HepG2 (cell line): ENCODE data around the gene TTC39C. TPM values are rescaled to one million over a fixed set of nuclear protein-coding genes. Genes with fewer than 3 reads are reported as not detected.
A peak's percentile ranks its signal among the peaks of the same experiment; 100 is the strongest.

Source experiments
- DPF2 ChIP-seq: sonication (generic); formaldehyde crosslinking; IDR thresholded peaks from 2 replicates; pipeline ENCODE4 v1.4.0; 2020; ENCODE audit warnings: mild to moderate bottlenecking, low read depth, missing genetic modification reagents, borderline replicate concordance
- DR1 ChIP-seq: sonication (generic); formaldehyde crosslinking; IDR thresholded peaks from 2 replicates; pipeline ENCODE4 v1.8.0; 2021; ENCODE audit warnings: mild to moderate bottlenecking, missing genetic modification reagents, inconsistent platforms
- FOXA3 ChIP-seq: IDR thresholded peaks from 2 replicates; pipeline ENCODE4 v1.6.1; 2016; ENCODE audit warnings: missing genetic modification reagents, missing compliant biosample characterization
- HNRNPL ChIP-seq: fragments of 200-400 bp; formaldehyde crosslinking; IDR thresholded peaks from 2 replicates; pipeline ENCODE4 v1.6.1; 2017; ENCODE audit warnings: mild to moderate bottlenecking, low read depth, low read length
- IRF9 ChIP-seq: sonication (generic); formaldehyde crosslinking; IDR thresholded peaks from 2 replicates; pipeline ENCODE4 v1.8.0; 2022; ENCODE audit warnings: missing genetic modification reagents, mild to moderate bottlenecking, borderline replicate concordance
- JDP2 ChIP-seq: sonication (generic); formaldehyde crosslinking; IDR thresholded peaks from 2 replicates; pipeline ENCODE4 v1.8.1; 2022; ENCODE audit warnings: missing genetic modification reagents, borderline replicate concordance
- MLLT10 ChIP-seq: sonication (generic); formaldehyde crosslinking; IDR thresholded peaks from 2 replicates; pipeline ENCODE4 v1.4.0; 2020; ENCODE audit warnings: missing genetic modification reagents
- MTA3 ChIP-seq: sonication (generic); formaldehyde crosslinking; IDR thresholded peaks from 2 replicates; pipeline ENCODE4 v1.4.0; 2020; ENCODE audit warnings: missing genetic modification reagents
- NCOA2 ChIP-seq: sonication (generic); formaldehyde crosslinking; IDR thresholded peaks from 2 replicates; pipeline ENCODE4 v1.8.0; 2022; ENCODE audit warnings: inconsistent platforms
- NONO ChIP-seq, 2 experiments: fragments of 450-650 bp in 1 of 2; sonication (generic) in 1 of 2; formaldehyde crosslinking in 1 of 2; IDR thresholded peaks in 1 of 2; conservative IDR thresholded peaks in 1 of 2; 2 replicates each; pipeline versions ENCODE4 v1.6.1 to v1.8.0; 2017 to 2022; ENCODE audit warnings: mild to moderate bottlenecking in 1 of 2, missing genetic modification reagents in 1 of 2, moderate library complexity in 1 of 2
- PHF21A ChIP-seq: sonication (generic); formaldehyde crosslinking; IDR thresholded peaks from 2 replicates; pipeline ENCODE4 v1.5.0; 2020; ENCODE audit warnings: mild to moderate bottlenecking, missing genetic modification reagents
- RARA ChIP-seq: IDR thresholded peaks from 2 replicates; pipeline ENCODE4 v1.6.1; 2016; ENCODE audit warnings: missing genetic modification reagents, missing compliant biosample characterization
- SRF ChIP-seq: IDR thresholded peaks from 2 replicates; pipeline ENCODE4 v1.6.1; 2011; ENCODE audit warnings: mild to moderate bottlenecking, low read depth, low read length, moderate library complexity
- SRSF4 ChIP-seq: fragments of 200-400 bp; formaldehyde crosslinking; IDR thresholded peaks from one replicate; pipeline ENCODE4 v1.6.1; 2018; ENCODE audit warnings: mild to moderate bottlenecking, low read depth, low read length, moderate library complexity; ENCODE audit not compliant: poor library complexity, severe bottlenecking
- ZBTB26 ChIP-seq: IDR thresholded peaks from 2 replicates; pipeline ENCODE4 v1.6.1; 2016; ENCODE audit warnings: missing compliant biosample characterization, missing genetic modification reagents, borderline replicate concordance
- ZBTB7A ChIP-seq: sonication (generic); formaldehyde crosslinking; IDR thresholded peaks from 2 replicates; pipeline ENCODE4 v1.8.0; 2022; ENCODE audit warnings: mild to moderate bottlenecking, missing genetic modification reagents
- ZNF138 ChIP-seq: sonication (generic); formaldehyde crosslinking; IDR thresholded peaks from 2 replicates; pipeline ENCODE4 v1.5.0; 2020; ENCODE audit warnings: mild to moderate bottlenecking, low read depth, missing genetic modification reagents
- ZNF234 ChIP-seq: sonication (generic); formaldehyde crosslinking; conservative IDR thresholded peaks from 2 replicates; pipeline ENCODE4 v1.5.1; 2020; ENCODE audit warnings: mild to moderate bottlenecking, missing genetic modification reagents
- ZNF30 ChIP-seq: sonication (generic); formaldehyde crosslinking; IDR thresholded peaks from 2 replicates; pipeline ENCODE4 v1.5.0; 2020; ENCODE audit warnings: mild to moderate bottlenecking, missing genetic modification reagents
- ZNF446 ChIP-seq: sonication (generic); formaldehyde crosslinking; IDR thresholded peaks from 2 replicates; pipeline ENCODE4 v1.5.0; 2020; ENCODE audit warnings: mild to moderate bottlenecking, missing genetic modification reagents
- ZNF510 ChIP-seq: sonication (generic); formaldehyde crosslinking; IDR thresholded peaks from 2 replicates; pipeline ENCODE4 v1.4.0; 2020; ENCODE audit warnings: low read depth, mild to moderate bottlenecking, missing genetic modification reagents
- ZNF569 ChIP-seq: sonication (generic); formaldehyde crosslinking; IDR thresholded peaks from 2 replicates; pipeline ENCODE4 v1.5.0; 2020; ENCODE audit warnings: mild to moderate bottlenecking, missing genetic modification reagents, moderate library complexity, borderline replicate concordance
- polyA plus RNA-seq, 8 experiments: library from polyadenylated mRNA; depleted of rRNA in 3 of 8; stranded (reverse) in 7 of 8; unstranded in 1 of 8; fragments of >200 nt; fragmentation: Illumina TruSeq in 4 of 8; extraction: Trizol in 4 of 8; gene quantifications; 2 replicates each; pipeline versions ENCODE4 v1.2.1 to v1.2.3, GENCODE V29; 2011 to 2016; ENCODE audit warnings: low read depth in 4 of 8, missing spikeins in 1 of 8, mixed read lengths in 1 of 8; ENCODE audit not compliant: insufficient read depth in 1 of 8
- total RNA-seq, 5 experiments: library from RNA; depleted of rRNA; stranded (reverse); fragments of >200 nt; fragmentation: Illumina TruSeq; extraction: Trizol; gene quantifications; 2 replicates each; pipeline ENCODE4 v1.2.3, GENCODE V29; 2016; ENCODE audit warnings: low read depth in 1 of 5
- TF ChIP-seq, protein P1 (sequence below): sonication (generic); formaldehyde crosslinking; IDR thresholded peaks from 2 replicates; pipeline ENCODE4 v1.5.0; 2020; ENCODE audit warnings: mild to moderate bottlenecking, missing genetic modification reagents
- TF ChIP-seq, protein P2 (sequence below): IDR thresholded peaks from 2 replicates; pipeline ENCODE4 v1.6.1; 2016; ENCODE audit warnings: missing biosample characterization, missing genetic modification reagents, low read depth

Gene TTC39C
- total and polyA plus RNA-seq, 2 of the 13 experiments (the other 11 are each of a cell fraction or from before 2014, with no cell fraction given) = 19.1 to 25.9 TPM

DNA sequence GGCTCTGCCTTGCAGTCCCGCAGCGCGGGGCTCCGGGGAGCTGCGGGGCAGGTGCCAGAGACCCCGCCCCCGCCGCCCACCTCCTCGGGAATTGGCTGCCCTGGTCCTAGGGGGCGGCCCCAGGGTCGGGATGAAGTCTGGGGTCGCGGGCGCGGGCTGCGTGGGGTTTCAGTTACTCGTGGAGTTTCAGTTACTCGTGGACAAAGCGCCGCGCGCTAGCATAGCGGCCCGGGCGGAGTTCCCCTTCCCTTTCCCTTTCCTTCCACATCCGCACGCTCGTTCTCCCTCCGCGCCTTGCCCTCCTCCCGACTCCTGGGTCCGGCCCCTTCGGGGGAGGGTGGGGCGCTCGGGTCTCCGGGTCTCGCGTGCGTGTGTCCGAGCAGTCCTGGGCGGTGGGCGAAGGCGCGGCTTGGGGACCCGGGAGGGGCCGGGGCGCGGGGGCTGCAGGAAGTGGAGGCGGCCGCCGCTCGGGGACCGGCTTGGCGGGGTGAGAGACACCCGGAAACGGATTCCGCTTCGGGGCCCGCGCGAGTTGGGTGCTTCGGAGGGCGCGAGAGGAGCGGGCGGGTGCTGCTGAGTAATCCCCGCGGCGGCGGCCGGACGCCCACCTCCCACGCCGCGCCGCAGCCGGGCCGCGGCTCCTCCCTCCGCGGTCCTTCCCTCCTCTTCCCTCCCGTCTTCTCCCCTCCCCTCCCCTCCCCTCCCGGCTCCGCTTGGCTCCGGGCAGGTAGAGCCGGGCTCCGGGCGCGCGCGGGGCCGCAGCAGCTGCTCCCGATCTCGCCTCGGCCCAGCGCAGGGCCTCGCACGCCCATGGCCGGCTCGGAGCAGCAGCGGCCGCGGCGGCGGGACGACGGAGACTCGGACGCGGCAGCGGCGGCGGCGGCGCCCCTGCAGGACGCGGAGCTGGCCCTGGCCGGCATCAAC, at the start of gene TTC39C (continued):
- TF ChIP-seq DR1 (CRISPR knock-in tag) = peak; percentile 38; the same call in 1 of the 2 replicates
- TF ChIP-seq FOXA3 (CRISPR knock-in tag) = no peak
- TF ChIP-seq ZNF234 (CRISPR knock-in tag) = no peak
- no peak for TF ChIP-seq ZNF569 (CRISPR knock-in tag)
- no peak for TF ChIP-seq MTA3 (CRISPR knock-in tag)
- no peak for TF ChIP-seq IRF9 (CRISPR knock-in tag)
- TF ChIP-seq ZBTB26 (CRISPR knock-in tag) = no peak
- TF ChIP-seq, protein P1, sequence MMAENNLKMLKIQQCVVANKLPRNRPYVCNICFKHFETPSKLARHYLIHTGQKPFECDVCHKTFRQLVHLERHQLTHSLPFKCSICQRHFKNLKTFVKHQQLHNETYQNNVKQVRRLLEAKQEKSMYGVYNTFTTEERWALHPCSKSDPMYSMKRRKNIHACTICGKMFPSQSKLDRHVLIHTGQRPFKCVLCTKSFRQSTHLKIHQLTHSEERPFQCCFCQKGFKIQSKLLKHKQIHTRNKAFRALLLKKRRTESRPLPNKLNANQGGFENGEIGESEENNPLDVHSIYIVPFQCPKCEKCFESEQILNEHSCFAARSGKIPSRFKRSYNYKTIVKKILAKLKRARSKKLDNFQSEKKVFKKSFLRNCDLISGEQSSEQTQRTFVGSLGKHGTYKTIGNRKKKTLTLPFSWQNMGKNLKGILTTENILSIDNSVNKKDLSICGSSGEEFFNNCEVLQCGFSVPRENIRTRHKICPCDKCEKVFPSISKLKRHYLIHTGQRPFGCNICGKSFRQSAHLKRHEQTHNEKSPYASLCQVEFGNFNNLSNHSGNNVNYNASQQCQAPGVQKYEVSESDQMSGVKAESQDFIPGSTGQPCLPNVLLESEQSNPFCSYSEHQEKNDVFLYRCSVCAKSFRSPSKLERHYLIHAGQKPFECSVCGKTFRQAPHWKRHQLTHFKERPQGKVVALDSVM (CRISPR knock-in tag) = no peak
- no peak for TF ChIP-seq ZNF30
- no peak for TF ChIP-seq NCOA2
- no peak for TF ChIP-seq DPF2
- TF ChIP-seq ZNF510 (CRISPR knock-in tag) = no peak
- TF ChIP-seq ZNF446 (CRISPR knock-in tag) = peak; percentile 36; the same call in 1 of the 2 replicates
- TF ChIP-seq SRF = no peak
- TF ChIP-seq ZBTB7A = no peak
- no peak for TF ChIP-seq NONO (IDR thresholded peaks at IDR 0.05)
- 0 out of 2 replicates have a peak, but pooled peaks have one; percentile 50 for TF ChIP-seq NONO (CRISPR knock-in tag; conservative IDR thresholded peaks at IDR 0.05)
- no peak for TF ChIP-seq ZNF138 (CRISPR knock-in tag)
- no peak for TF ChIP-seq RARA
- TF ChIP-seq PHF21A = no peak
- no peak for TF ChIP-seq SRSF4
- no peak for TF ChIP-seq HNRNPL
- TF ChIP-seq, protein P2, sequence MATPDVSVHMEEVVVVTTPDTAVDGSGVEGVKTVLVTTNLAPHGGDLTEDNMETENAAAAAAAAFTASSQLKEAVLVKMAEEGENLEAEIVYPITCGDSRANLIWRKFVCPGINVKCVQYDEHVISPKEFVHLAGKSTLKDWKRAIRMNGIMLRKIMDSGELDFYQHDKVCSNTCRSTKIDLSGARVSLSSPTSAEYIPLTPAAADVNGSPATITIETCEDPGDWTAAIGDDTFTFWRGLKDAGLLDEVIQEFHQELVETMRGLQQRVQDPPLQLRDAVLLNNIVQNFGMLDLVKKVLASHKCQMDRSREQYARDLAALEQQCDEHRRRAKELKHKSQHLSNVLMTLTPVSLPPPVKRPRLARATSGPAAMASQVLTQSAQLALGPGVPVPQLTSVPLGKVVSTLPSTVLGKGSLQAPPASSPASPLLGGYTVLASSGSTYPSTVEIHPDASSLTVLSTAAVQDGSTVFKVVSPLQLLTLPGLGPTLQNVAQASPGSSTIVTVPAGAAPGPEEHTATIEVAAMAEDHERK (CRISPR knock-in tag) = no peak
- no peak for TF ChIP-seq MLLT10
- peak; percentile 24; the same call in 1 of the 2 replicates for TF ChIP-seq JDP2 (CRISPR knock-in tag)
